HG02678 (cell line): ENCODE measurements around the gene PRR33.
"Not testable (repeated sequence)": the region's sequence is repeated elsewhere in the genome, so short reads cannot be mapped to it uniquely, and the experiment has no call there.

Experiments used
- ATAC-seq: cut with Tn5 transposase; IDR thresholded peaks from one replicate; pipeline ENCODE4 v1.9.1; 2021; ENCODE audit warnings: mild to moderate bottlenecking, moderate library complexity; ENCODE audit not compliant: unreplicated experiment

The PRR33 gene

DNA sequence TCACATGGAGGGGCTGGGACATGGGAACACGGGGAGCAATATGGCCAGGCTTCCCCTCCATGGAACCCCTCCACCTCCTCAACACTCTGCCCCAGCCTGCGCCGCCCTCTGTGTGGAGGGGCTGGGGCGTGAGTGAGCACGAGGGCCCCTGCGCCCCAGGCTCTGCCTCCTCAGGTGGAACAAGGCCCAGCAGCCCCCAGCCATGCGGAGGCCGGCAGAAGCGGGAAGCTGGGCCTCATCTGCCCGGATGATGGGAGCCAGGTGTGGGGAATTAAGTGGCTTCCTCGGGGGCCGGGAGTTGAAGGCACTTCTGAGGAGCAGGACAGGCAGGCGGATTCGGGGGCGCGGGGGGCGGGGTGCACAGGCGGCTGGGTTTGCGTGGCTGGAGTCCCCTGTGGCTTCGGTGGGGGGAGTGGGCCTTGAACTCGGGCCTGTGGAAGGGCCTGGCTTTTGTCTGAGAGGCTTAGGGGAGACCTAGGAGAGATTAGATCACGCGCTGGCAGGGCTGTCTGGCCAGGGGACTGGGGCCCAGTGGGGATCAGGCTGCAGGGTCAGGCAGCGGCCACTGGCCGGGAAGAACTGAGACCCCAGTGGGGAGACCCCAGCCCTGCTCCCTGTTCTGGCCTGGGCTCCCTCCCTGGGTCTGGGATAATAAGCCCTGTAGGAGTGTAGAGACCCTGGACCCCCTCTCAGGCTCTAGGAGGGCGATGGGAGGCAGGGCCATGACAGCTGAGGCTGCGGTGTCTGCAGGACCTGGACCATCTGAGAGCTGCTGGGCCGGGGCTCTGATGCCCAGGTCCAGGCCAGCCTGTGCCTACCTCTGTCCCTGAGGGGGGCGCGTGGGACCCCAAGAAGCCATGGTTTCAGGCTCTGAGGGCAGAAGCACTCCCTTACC is 13.3 kb downstream of the PRR33 start:
- no peak for ATAC-seq

DNA sequence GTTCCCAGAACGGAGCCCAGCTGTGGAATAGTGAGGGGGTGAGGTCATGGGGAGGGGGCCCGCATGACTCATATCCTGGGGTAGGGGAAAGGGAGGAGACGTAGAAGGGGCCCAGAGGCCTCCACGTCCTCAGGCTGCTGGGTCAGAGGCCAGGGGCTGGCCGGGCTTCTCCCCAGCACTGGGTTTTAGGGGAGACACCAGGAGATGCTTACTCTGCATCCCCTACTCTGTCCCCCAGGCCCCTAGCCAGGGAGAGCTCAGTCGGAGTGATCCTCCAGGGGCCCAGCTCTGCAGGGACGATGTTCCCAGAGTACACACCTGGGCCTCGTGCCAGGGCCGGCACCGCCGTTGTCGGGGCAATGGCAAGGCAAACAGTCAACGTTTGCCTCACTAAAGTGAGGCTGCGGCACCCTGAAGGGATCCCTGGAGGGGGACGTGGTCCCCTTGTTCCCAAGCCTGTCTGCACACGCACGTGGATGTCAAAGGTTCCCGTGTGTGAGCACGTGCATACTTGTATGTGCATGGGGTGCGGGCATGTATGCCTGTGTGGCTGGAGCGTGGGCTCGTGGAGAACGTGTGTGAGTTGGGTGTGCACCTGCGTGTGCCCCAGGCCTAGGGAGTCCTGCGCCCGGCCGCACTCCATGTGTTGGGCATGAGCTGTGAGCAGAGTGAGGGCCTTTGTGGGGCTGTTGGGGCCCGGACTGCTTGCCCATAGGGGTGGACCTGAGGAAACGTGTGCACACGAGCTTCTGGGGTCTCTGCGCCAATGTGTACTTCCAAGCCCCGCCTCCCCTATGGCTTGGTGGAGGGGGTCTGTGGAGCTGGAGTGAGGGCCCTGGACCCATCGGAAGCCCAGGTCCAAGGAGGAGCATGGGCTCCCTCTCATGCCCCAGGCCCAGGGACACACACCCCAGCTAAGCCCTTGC is 14.2 kb downstream of the PRR33 start:
- no peak for ATAC-seq

DNA sequence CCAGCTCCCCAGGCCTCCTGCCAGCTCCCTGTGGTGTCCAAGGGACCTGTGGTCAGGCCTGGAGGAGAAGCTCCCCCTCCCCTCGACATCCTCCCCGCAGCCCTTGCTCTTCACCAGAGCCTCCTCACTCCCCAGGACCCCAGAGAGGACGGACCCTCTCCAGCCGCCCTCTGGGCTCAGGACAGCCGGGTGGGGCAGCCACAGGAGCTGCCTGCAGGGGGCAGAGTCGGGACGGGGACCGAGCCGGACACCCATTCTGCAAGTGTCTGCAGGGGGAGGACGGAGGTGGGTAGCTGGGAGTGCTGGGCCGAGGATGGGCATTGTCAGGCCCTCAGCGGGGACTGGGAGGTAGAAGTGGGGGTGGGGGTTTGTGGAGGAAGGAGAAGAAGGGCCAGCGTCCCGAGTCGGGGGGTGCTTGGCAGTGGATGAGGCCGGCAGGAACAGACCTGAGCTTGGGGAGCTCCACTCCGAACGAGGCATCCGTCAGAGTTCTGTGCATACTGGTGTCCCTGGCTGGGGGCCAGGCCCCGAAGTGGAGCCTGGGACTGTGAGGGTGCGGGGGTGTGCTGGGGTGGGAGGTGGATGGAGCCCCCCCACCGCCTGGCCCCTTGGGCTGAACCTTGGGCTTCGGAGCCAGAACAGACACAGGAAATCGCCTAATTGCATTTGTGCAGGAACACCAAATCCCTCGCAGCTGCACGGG is 15.2 kb downstream of the PRR33 start:
- no peak for ATAC-seq

DNA sequence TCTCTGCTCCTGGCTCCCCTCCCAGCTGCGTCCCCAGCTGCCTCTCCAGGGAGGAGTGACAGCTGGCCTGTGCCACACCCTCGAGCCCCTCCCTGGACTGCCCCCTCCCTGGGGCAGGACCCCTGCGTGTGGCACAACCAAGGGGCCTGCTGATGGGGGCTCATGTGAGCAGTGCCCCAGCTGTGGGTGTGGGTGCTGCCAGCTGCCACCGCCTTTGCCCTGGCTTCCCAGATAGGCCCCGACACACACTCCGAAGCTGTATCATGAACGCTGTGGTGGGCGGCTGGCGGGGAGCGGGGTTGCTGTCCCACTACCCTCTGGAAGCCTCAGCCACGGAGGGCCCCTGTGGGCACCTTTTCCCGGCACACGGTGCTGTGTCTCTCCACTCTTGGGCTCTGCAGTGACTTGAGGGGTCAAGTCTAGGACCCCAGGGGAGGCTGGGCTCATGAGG is 15.8 kb downstream of the PRR33 start:
- ATAC-seq, result not testable (repeated sequence)

DNA sequence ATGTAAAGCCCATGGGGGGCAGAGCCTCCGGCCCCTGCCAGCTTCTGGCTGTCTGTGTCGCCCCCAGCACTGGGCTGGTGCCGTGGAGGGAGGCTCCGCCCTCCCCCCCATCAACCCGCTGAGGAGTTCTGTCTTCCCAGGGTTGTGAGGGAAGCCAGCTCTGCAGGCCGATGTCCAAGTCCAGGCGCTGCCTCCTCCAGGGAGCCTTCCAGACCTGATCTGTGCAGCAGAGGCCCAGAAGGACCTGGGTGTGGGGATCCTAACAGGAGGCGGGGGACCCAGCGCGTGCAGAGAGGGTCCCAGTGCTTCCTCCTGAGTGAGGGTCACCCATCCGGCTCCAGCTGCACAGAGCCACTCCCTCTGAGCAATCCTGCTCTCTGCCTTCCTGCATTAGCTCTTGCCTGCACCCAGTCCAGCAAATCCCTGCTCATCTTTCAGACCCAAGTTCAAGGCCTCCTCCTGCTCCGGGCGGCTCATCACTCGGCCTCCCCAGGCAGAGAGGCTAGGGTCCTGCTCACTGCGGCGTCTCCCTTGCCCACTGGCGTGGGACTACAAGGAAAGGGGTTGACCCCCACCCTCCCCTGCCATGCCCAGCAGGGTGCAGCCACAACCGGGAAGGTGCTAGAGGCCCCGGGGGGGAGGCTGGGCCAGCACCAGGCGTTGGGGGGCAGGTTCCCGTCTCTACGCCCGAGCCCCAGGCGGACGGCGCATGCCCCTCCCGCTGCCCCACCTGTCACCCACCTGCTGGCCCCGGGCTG is 16.4 kb downstream of the PRR33 start:
- no peak for ATAC-seq

DNA sequence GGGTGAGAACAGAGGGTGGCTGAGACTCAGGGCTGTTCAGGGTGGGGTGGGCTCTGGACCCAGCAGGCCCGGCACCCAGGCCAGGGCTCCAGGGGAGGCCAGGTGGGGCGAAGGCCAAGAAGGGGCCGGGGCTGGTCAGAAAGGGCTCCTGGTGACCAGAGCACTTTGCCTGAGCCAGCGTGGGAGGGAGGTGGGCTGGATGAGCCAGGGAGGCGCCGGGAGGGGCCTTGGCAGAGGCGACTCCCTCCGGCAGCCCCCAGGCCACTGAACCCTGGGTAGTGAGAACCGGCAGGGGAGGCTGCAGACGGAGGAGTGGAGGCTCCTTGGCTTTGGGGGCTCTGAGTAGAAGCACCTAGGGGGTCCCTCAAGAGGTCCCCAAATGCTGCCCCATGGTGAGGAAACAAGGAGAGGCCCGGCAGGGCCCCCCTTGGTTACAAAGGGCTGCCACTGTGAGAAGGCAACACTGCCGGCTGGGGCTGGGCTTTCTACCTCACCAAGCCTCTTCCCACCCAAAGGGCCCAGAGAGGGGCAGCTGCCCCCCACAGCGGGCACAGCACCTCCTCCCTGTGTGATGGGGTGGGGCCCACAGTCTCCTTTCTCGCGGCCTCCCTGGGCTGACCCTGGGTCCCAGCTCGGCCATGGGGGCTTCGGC is 17.1 kb downstream of the PRR33 start:
- ATAC-seq, result not testable (repeated sequence)

- not testable (repeated sequence) for ATAC-seq
Measured at GRCh38 chr11:1873813-1874150, 17.9 kb downstream of the PRR33 start.

GRCh38 chr11:1873048-1873812 is 18.5 kb downstream of the PRR33 start:
- ATAC-seq, result no peak

DNA sequence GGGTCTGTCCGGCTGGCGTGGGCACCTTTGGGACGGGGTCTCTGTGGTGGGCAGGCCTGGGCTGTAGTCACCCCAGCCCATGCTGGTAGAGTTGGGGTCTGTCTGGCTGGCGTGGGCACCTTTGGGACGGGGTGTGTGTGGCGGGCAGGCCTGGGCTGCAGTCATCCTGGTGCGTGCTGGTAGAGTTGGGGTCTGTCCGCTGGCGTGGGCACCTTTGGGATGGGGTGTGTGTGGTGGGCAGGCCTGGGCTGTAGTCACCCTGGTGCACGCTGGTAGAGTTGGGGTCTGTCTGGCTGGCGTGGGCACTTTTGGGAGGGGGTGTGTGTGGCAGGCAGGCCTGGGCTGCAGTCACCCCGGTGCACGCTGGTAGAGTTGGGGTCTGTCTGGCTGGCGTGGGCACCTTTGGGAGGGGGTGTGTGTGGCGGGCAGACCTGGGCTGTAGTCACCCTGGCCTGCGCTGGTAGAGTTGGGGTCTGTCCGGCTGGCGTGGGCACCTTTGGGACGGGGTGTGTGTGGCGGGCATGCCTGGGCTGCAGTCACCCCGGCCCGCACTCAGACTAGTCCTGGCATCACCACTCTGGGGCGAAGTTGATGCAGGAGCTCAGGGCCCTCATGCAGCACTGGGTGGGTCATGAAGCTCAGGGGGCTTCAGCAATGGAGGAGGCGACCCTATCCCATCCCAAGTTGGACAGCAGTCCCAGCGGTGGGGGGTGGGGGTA is 19.3 kb downstream of the PRR33 start:
- ATAC-seq, result no peak

GRCh38 chr11:1871531-1871930 is 20.2 kb downstream of the PRR33 start:
- ATAC-seq, result no peak

DNA sequence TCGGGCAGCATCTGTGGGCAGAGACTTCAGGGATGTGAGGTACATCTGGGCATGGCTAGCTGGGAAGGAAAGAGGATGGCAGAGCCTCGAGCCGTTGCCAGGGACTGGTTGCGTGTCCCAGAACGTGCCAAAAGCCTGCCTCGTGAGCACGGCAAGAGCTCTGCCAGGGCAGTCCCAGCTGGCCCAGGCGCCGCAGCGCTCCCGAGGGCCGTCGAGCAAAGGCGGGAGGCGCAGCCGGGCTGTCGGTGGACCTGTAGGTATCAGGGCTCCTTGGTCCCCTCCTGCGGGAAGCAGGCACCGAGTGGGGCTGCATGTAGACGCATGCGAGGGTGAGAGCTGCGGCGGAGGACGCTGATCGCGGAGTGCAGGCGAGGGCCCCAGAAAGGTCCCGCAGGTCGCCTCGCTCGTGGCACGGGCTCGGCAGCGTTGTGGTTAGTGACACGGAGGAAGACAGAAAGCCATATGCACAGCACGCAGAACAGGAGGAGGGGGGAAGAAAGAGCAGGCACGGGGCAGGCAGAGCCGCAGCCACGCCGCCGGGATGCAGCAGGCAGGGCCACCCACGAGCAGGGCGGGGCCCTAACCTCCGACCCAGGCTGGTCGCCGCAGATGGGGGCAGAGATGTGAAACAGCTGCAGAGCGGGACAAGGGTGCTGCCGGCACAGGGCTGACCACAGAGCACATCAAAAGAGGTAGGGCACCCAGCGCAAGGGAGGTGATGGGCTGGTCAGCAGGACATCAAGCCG is 20.8 kb downstream of the PRR33 start:
- no peak for ATAC-seq

GRCh38 chr11:1870326-1870696 is 21.4 kb downstream of the PRR33 start:
- no peak for ATAC-seq

DNA sequence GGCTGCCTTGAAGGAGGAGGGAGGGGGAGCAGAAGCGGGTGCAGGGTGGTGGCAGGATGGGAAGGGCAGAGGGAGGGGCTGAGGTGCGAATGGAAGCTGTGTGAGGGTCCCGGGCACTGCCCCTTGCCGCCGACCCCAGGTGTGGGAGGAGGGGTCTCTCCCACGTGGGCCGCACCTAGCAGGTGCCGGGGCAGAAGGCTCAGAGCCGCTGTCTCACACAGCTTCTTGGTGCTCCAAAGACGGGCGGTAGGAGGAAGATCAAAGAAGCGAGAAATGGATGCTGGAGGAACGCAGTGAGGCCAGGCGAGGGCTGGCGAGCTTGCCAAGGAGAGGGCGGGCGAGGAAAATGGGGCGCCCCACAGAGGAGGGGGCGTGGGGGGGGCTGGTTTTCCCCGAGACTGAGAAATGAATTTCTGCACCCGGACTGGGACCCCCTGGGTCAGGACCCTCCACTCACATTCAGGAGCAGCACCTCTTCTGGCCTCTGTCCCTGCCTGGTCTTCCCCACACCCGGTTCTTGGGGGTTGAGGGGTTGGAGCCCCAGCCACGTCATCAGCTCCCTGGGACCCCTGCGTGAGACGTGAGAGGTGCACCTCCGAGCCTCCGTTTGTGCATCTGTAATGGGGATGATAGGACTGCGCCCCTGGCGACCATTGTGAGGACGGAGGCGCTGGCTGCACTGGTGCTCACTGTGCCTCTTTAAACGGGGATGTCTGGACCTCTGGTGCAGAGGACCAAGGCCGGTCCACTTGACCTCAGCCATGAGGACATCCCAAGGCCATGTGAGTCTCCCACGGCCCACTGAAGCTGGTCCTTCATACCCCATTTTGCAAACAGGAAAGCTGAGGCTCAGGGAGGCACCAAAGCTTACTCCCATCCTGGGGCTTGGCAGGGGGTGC is 22.0 kb downstream of the PRR33 start:
- no peak for ATAC-seq

DNA sequence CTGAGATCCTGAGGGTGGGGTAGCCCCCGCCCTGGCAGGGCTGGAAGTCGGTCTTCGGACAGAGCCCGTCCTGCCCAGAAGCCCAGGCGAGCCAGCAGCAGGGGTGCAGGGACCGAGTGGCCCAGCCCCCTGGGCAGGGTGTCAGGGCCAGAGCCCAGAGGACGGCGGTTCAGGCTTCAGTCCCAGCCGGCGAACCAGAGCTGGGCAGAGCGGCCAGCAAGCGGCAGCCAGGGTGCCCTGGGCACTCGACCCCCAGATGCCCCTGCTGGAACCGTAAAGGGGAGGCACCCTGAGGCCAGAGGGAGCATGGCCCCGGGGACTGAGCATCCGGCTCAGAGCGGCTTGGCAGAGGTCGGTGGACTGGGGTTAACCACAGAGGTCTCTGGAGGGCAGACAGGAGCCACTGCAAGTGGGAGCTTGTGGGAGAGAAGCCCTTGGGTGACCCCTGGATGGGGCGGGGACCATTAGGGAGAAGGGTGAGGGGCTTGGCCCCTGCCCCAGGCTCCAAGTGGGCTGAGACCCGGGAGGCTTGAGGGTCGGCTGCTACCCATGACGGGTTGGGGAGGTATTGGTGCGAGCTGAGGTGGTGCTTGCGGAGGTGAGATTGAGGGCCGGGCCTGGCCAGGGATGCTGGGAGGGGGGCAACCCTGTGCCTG is 22.9 kb downstream of the PRR33 start:
- ATAC-seq, result no peak

- no peak for ATAC-seq
Measured at GRCh38 chr11:1868056-1868635, 23.5 kb downstream of the PRR33 start.

GRCh38 chr11:1867381-1867780 is 24.3 kb downstream of the PRR33 start:
- no peak for ATAC-seq
